ENCODE results near the gene PER2. TPM values are rescaled to one million over a fixed set of nuclear protein-coding genes. Genes with fewer than 3 reads are reported as not detected.
A peak's percentile ranks its signal among the peaks of the same experiment; 100 is the strongest.
"Not testable (repeated sequence)": the region's sequence is repeated elsewhere in the genome, so short reads cannot be mapped to it uniquely, and the experiment has no call there.

PER2 gene
- total RNA-seq, 4 donors from 2014 or later: 5.3 to 36.4 (median 15.4) TPM

DNA sequence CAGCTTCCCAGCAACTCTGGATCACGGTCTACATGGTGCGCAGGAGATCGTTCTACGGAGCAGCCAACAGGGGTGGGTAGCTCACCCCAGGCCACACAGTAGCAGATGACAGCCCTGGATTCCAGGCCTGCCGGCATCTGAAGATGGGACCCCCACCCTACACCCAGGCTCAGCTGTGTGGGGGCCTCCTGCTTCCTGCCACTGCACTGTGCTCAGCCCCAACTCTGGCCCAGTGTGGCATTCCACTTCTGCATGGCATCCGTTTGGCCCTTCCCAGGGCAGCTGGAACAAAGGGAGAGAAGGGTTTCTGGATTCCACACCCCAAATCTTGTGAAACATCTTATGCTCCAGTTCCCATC, 9.1 kb downstream of the PER2 start:
- TF ChIP-seq, protein P1, sequence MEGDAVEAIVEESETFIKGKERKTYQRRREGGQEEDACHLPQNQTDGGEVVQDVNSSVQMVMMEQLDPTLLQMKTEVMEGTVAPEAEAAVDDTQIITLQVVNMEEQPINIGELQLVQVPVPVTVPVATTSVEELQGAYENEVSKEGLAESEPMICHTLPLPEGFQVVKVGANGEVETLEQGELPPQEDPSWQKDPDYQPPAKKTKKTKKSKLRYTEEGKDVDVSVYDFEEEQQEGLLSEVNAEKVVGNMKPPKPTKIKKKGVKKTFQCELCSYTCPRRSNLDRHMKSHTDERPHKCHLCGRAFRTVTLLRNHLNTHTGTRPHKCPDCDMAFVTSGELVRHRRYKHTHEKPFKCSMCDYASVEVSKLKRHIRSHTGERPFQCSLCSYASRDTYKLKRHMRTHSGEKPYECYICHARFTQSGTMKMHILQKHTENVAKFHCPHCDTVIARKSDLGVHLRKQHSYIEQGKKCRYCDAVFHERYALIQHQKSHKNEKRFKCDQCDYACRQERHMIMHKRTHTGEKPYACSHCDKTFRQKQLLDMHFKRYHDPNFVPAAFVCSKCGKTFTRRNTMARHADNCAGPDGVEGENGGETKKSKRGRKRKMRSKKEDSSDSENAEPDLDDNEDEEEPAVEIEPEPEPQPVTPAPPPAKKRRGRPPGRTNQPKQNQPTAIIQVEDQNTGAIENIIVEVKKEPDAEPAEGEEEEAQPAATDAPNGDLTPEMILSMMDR (IDR thresholded peaks at IDR 0.05): no peak
- DNase-seq (ENCODE audit: low spot score): no peak
- peak; percentile 12 for ATAC-seq (ENCODE audit: low FRiP score)

DNA sequence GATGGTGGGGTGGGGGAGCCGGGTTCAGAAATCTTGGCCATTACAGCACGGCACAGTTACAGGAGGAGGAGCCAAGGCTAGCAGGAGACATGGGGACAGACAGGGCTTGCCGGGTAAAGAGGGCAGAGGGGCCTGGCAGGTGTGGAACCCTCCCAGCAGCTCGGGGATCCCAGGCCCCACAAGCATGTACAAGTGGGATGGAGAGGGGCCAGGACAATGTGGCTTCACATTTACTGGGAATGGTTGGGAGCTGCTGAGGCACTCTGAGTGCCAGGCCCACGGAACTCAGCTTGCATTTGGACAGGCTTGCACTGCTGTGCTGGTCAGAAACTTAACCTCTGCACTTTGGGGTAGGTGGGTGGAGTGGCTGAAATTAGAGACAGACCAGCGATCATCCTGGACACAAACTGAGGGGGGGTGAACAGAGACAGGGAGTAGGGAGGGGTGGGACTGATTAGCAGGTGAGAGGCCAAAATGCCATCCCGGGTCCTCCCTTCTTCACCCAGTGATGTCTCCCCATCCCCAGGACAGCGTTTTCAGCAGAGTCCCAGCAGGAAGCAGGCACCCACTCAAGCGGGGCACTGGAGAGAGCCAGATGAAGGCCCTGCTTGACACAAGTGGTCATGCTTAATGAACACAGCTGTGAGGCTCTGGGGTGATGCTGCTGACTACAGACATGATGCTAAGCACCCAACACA, 9.6 kb downstream of the PER2 start:
- DNase-seq (ENCODE audit: low spot score): no peak
- TF ChIP-seq, protein P1 (IDR thresholded peaks at IDR 0.05): no peak

GRCh38 chr2:238277695-238278094, 10.7 kb downstream of the PER2 start:
- DNase-seq (ENCODE audit: low spot score): no peak
- TF ChIP-seq, protein P1 (IDR thresholded peaks at IDR 0.05): no peak
- no peak for ATAC-seq (ENCODE audit: low FRiP score)

More for the DNA sequence above, 9.6 kb downstream of the PER2 start:
- no peak for ATAC-seq (ENCODE audit: low FRiP score)

- TF ChIP-seq, protein P1 (IDR thresholded peaks at IDR 0.05): no peak
- ATAC-seq (ENCODE audit: low FRiP score) (no peak), DNase-seq (ENCODE audit: low spot score) (no peak)
Measured at GRCh38 chr2:238274152-238274865, 14.1 kb downstream of the PER2 start.

- DNase-seq (ENCODE audit: low spot score); ATAC-seq (ENCODE audit: low FRiP score): not testable (repeated sequence)
Measured at GRCh38 chr2:238273433-238273832, 15.0 kb downstream of the PER2 start.

GRCh38 chr2:238272156-238272555, 16.3 kb downstream of the PER2 start:
- TF ChIP-seq, protein P1 (IDR thresholded peaks at IDR 0.05): no peak
- DNase-seq (ENCODE audit: low spot score) (no peak), ATAC-seq (ENCODE audit: low FRiP score) (no peak)

- ATAC-seq (ENCODE audit: low FRiP score); DNase-seq (ENCODE audit: low spot score): not testable (repeated sequence)
Measured at GRCh38 chr2:238271686-238272085, 16.7 kb downstream of the PER2 start.

DNA sequence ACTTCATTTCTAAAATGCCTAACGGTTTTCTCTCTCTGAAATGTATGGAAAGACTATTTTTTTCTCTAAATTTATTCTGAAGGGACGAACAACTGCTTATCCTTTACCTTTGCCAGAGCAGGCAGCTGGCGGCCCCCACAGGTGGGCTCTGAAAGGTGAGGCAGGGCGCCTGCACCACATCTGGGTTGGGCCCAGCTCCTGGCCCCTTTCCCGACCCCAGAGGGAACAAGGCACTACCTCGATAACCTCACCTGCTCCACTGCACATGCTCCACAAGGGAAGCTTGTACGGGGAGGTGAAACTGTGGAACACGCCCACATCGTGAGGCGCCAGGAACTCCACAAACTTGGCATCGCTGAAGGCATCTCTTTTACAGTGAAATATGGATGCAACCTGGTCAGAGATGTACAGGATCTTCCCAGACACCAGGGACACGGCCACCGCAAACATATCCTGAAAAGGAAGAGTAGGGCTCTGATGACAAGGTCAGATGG, 17.3 kb downstream of the PER2 start:
- no peak for DNase-seq (ENCODE audit: low spot score)
- TF ChIP-seq, protein P1 (IDR thresholded peaks at IDR 0.05): no peak

More for the DNA sequence above, 17.3 kb downstream of the PER2 start:
- ATAC-seq (ENCODE audit: low FRiP score): no peak
